Suprapubic skin (tissue), 4 donors: ENCODE results near the gene SETDB2.

ENCODE experiments used
- CTCF ChIP-seq, 2 donors: fragments of 200-600 bp in 1 of 2; fragments of 450-650 bp in 1 of 2; sonication (generic) in 1 of 2; IDR thresholded peaks; one replicate each; pipeline ENCODE4 v1.5.1; 2016 to 2019; ENCODE audit warnings: antibody characterized with exemption in 2 of 2, mild to moderate bottlenecking in 1 of 2, moderate library complexity in 1 of 2
- EP300 ChIP-seq: sonication (generic); formaldehyde crosslinking; IDR thresholded peaks from one replicate; pipeline ENCODE4 v1.6.1; 2017; ENCODE audit warnings: antibody characterized with exemption
- POLR2A ChIP-seq, 2 donors: fragments of 450-650 bp; IDR thresholded peaks; one replicate each; pipeline ENCODE4 v1.6.1; 2017; ENCODE audit warnings: antibody characterized with exemption in 2 of 2, mild to moderate bottlenecking in 2 of 2, moderate library complexity in 2 of 2
- POLR2AphosphoS5 ChIP-seq, 3 donors: sonication (generic); formaldehyde crosslinking; IDR thresholded peaks; one replicate each; pipeline ENCODE4 v1.6.1; 2017; ENCODE audit warnings: antibody characterized with exemption in 3 of 3

DNA sequence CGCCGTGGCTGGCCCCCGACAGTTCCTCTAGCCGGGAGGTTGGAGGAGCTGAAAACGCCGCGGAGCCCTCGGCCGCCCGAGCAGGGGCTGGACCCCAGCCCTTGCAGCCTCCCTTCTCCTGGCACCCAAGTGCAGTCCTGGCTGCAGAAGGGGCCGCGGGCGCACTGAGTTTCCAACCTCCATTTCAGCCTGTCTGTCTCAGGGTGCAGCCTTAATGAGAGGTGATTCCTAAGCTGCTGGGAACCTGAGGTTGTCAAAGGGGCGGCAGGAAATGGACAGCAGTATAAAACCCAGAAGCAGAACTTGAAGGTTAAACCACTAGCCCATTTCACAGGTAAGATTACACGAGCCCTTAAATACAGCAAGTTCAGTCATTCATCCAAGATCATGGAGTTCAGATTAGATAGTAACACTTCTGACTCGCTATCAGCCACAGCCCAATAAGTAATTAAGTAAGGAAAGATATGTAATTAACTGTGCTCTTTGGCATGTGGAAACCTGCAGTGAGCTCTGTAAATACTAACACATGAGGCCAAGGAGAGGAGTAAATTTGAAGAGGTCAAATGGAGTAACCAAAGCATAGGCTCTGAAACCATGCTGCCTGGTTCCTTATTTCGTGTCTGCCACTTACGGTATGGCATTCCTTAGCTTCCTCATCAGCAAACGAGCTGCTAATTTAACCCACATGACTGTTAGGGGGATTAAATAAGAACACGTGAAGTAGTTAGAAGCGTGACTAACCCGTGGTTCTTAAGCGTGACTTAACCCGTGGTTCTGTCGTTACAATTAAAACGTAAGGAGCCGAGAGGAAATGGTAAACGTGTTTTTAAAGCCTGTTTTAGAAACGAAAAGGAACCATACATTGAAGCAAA lies 686 bp downstream of the SETDB2 start:
- no peak for TF ChIP-seq CTCF (IDR thresholded peaks at IDR 0.05)
- TF ChIP-seq EP300 = no peak
- TF ChIP-seq POLR2A (IDR thresholded peaks at IDR 0.05) = peak in 1 of 2 donors; percentile 45
- no peak for TF ChIP-seq POLR2AphosphoS5 (IDR thresholded peaks at IDR 0.05)
